Measurements from ENCODE around the gene KLHL18.

Gene KLHL18

DNA sequence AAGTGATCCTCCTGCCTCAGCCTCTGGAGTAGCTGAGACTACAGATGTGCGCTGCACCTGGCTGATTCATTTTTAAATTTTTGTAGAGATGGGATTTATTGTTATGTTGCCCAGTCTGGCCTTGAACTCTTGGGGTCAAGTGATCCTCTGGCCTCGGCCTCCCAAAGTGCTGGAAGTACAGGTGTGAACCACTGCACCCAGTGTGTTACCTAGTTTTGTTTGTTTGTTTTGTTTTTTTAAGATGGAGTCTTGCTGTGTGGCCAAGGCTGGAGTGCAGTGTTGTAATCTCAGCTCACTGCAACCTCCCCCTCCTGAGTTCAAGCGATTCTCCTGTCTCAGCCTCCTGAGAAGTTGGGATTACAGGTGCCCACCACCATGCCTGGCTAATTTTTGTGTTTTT lies 110.2 kb downstream of the KLHL18 start:
- no peak for DNase-seq (ENCODE audit: low read depth)
- H3K4me3 ChIP-seq (ENCODE audit: low read length): no peak overlapping the region
- TF ChIP-seq, protein P1, sequence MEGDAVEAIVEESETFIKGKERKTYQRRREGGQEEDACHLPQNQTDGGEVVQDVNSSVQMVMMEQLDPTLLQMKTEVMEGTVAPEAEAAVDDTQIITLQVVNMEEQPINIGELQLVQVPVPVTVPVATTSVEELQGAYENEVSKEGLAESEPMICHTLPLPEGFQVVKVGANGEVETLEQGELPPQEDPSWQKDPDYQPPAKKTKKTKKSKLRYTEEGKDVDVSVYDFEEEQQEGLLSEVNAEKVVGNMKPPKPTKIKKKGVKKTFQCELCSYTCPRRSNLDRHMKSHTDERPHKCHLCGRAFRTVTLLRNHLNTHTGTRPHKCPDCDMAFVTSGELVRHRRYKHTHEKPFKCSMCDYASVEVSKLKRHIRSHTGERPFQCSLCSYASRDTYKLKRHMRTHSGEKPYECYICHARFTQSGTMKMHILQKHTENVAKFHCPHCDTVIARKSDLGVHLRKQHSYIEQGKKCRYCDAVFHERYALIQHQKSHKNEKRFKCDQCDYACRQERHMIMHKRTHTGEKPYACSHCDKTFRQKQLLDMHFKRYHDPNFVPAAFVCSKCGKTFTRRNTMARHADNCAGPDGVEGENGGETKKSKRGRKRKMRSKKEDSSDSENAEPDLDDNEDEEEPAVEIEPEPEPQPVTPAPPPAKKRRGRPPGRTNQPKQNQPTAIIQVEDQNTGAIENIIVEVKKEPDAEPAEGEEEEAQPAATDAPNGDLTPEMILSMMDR (IDR thresholded peaks at IDR 0.05; ENCODE audit: insufficient read depth, low read depth, low read length, missing control alignments): no peak

DNA sequence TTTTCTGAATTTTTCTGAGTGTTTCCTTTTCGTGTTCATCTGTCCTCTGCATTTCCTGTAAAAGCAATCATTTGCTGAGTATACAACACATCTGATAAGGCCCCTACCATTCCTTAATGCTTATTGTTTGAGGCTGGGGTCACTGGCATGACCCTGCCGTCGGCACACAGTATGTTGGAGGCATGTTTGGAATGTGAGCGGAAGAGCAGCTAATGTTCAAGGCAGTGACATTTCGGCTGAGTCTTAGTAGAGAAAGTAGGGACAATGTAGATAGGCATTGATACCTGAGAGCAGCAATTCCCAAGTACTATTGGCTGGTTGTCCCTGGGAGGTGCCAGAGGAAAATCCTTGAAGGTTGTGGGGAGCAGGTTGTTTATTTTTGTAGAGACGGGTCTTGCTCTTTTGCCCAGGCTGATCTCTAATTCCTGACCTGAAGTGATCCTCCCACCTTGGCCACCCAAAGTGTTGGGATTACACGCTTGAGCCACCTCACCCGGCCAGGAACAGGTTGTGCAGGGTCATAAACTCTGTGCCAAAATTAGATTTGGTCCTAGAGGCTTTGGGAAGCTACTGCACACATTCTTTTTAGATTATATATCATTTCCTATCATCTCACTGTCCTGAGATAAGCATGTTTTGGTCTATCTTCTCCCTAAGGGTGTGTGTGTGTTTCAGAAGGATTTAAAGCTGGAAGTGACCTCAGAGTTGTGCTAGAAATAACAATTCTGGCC lies 111.6 kb downstream of the KLHL18 start:
- no peak overlapping the region for H3K4me3 ChIP-seq (ENCODE audit: low read length)
- DNase-seq (ENCODE audit: low read depth): no peak
- TF ChIP-seq, protein P1 (IDR thresholded peaks at IDR 0.05; ENCODE audit: insufficient read depth, low read depth, low read length, missing control alignments): peak; percentile 7

DNA sequence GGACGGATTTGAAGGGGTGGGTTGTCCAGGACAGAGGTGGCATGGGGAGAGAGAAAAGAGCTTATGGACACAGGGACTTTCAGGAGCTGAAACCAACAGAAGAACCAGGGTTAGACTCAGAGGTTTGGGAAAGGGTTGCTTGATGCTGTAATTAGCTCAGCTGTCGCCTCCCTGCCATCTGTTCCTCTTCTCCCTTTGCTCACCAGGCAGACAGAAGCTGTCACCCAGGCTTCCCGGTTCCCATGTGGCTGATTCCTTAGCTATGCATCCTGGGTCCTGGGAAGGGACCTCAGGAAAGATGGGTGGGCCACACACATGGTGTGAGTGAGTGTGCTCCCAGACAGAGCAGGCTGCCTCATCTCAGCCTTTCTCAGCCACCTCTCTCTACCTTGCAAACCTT lies 112.1 kb downstream of the KLHL18 start:
- TF ChIP-seq, protein P1 (IDR thresholded peaks at IDR 0.05; ENCODE audit: insufficient read depth, low read depth, low read length, missing control alignments): no peak
- no peak overlapping the region for H3K4me3 ChIP-seq (ENCODE audit: low read length)
- no peak for DNase-seq (ENCODE audit: low read depth)
